HepG2 (cell line): Measurements from ENCODE around the gene RNF10. TPM values are rescaled to one million over a fixed set of nuclear protein-coding genes. Genes with fewer than 3 reads are reported as not detected.

Experiments
- CREB1 ChIP-seq, 2 experiments: fragments of 450-650 bp in 1 of 2; IDR thresholded peaks; 2 replicates each; pipeline ENCODE4 v1.6.1; 2016 to 2017; ENCODE audit warnings: control low read depth in 1 of 2, mild to moderate bottlenecking in 1 of 2, missing compliant biosample characterization in 1 of 2, missing genetic modification characterization in 1 of 2
- DRAP1 ChIP-seq: IDR thresholded peaks from 2 replicates; pipeline ENCODE4 v1.6.1; 2016; ENCODE audit warnings: missing genetic modification reagents, missing compliant biosample characterization
- ELF4 ChIP-seq: sonication (generic); formaldehyde crosslinking; IDR thresholded peaks from 2 replicates; pipeline ENCODE4 v1.5.0; 2020; ENCODE audit warnings: missing genetic modification reagents, mild to moderate bottlenecking, moderate library complexity, borderline replicate concordance
- KMT2B ChIP-seq: IDR thresholded peaks from 2 replicates; pipeline ENCODE4 v1.6.1; 2016; ENCODE audit warnings: missing genetic modification reagents, missing compliant biosample characterization
- MAZ ChIP-seq, 2 experiments: sonication (generic) in 1 of 2; formaldehyde crosslinking in 1 of 2; IDR thresholded peaks; 2 replicates each; pipeline versions ENCODE4 v1.5.0 to v1.6.1; 2012 to 2020; ENCODE audit warnings: low read depth in 2 of 2, mild to moderate bottlenecking in 2 of 2, borderline replicate concordance in 1 of 2, improper control_type of control experiment in 1 of 2, low read length in 1 of 2, missing genetic modification reagents in 1 of 2, moderate library complexity in 1 of 2
- PAXIP1 ChIP-seq: sonication (generic); formaldehyde crosslinking; conservative IDR thresholded peaks from 2 replicates; pipeline ENCODE4 v1.4.0; 2020; ENCODE audit warnings: mild to moderate bottlenecking, missing genetic modification reagents, moderate library complexity
- REL ChIP-seq: sonication (generic); formaldehyde crosslinking; conservative IDR thresholded peaks from 2 replicates; pipeline ENCODE4 v1.8.0; 2022; ENCODE audit warnings: mild to moderate bottlenecking, missing genetic modification reagents, moderate library complexity
- TEAD2 ChIP-seq: sonication (generic); formaldehyde crosslinking; IDR thresholded peaks from 2 replicates; pipeline ENCODE4 v1.9.0; 2021; ENCODE audit warnings: missing genetic modification reagents
- TFAP4 ChIP-seq: sonication (generic); IDR thresholded peaks from 2 replicates; pipeline ENCODE4 v1.6.1; 2016; ENCODE audit warnings: low read depth, borderline replicate concordance
- TGIF2 ChIP-seq: IDR thresholded peaks from 2 replicates; pipeline ENCODE4 v1.6.1; 2016; ENCODE audit warnings: control low read depth, missing compliant biosample characterization
- ZBTB10 ChIP-seq: sonication (generic); formaldehyde crosslinking; IDR thresholded peaks from 2 replicates; pipeline ENCODE4 v1.4.0; 2020; ENCODE audit warnings: missing genetic modification reagents, borderline replicate concordance
- ZNF224 ChIP-seq: sonication (generic); formaldehyde crosslinking; IDR thresholded peaks from 2 replicates; pipeline ENCODE4 v1.5.0; 2020; ENCODE audit warnings: mild to moderate bottlenecking, missing genetic modification reagents
- ZNF383 ChIP-seq: sonication (generic); formaldehyde crosslinking; IDR thresholded peaks from 2 replicates; pipeline ENCODE4 v1.4.0; 2020; ENCODE audit warnings: missing genetic modification reagents, mild to moderate bottlenecking, borderline replicate concordance
- ZNF607 ChIP-seq: sonication (generic); formaldehyde crosslinking; IDR thresholded peaks from 2 replicates; pipeline ENCODE4 v1.5.1; 2020; ENCODE audit warnings: missing genetic modification reagents, mild to moderate bottlenecking, borderline replicate concordance
- ZNF710 ChIP-seq: sonication (generic); formaldehyde crosslinking; IDR thresholded peaks from 2 replicates; pipeline ENCODE4 v1.5.0; 2020; ENCODE audit warnings: mild to moderate bottlenecking, missing genetic modification reagents, borderline replicate concordance
- ZNF776 ChIP-seq: sonication (generic); formaldehyde crosslinking; IDR thresholded peaks from 2 replicates; pipeline ENCODE4 v1.4.0; 2020; ENCODE audit warnings: mild to moderate bottlenecking, missing genetic modification reagents
- polyA plus RNA-seq, 8 experiments: library from polyadenylated mRNA; depleted of rRNA in 3 of 8; stranded (reverse) in 7 of 8; unstranded in 1 of 8; fragments of >200 nt; fragmentation: Illumina TruSeq in 4 of 8; extraction: Trizol in 4 of 8; gene quantifications; 2 replicates each; pipeline versions ENCODE4 v1.2.1 to v1.2.3, GENCODE V29; 2011 to 2016; ENCODE audit warnings: low read depth in 4 of 8, missing spikeins in 1 of 8, mixed read lengths in 1 of 8; ENCODE audit not compliant: insufficient read depth in 1 of 8
- total RNA-seq, 5 experiments: library from RNA; depleted of rRNA; stranded (reverse); fragments of >200 nt; fragmentation: Illumina TruSeq; extraction: Trizol; gene quantifications; 2 replicates each; pipeline ENCODE4 v1.2.3, GENCODE V29; 2016; ENCODE audit warnings: low read depth in 1 of 5

Gene RNF10
- total and polyA plus RNA-seq, 2 of the 13 experiments (the other 11 are each of a cell fraction or from before 2014, with no cell fraction given), result 62.5 to 88.0 TPM

GRCh38 chr12:120529641-120530417 lies 4.3 kb upstream of the RNF10 start (continued):
- peak; percentile 39; the same call in 1 of the 2 replicates for TF ChIP-seq ZNF710 (CRISPR knock-in tag)
- no peak for TF ChIP-seq PAXIP1 (CRISPR knock-in tag)
- TF ChIP-seq TGIF2, result peak; percentile 78; the same call in 1 of the 2 replicates
- no peak for TF ChIP-seq REL
- TF ChIP-seq ZNF776, result no peak
- no peak for TF ChIP-seq ZNF224 (CRISPR knock-in tag)
- peak; percentile 33; the same call in 1 of the 2 replicates for TF ChIP-seq TFAP4
- peak; percentile 48; the same call in 1 of the 2 replicates for TF ChIP-seq ELF4
- no peak for TF ChIP-seq TEAD2 (CRISPR knock-in tag)
- no peak for TF ChIP-seq KMT2B (CRISPR knock-in tag)
- 0 out of 2 replicates have a peak, but pooled peaks have one; percentile 7 for TF ChIP-seq ZNF383
- TF ChIP-seq CREB1 (IDR thresholded peaks at IDR 0.05), result no peak
- TF ChIP-seq CREB1 (CRISPR knock-in tag; IDR thresholded peaks at IDR 0.05), result 0 out of 2 replicates have a peak, but pooled peaks have one; percentile 23
- TF ChIP-seq ZNF607 (CRISPR knock-in tag), result no peak
- TF ChIP-seq DRAP1, result peak; percentile 32; the same call in 1 of the 2 replicates
- no peak for TF ChIP-seq ZBTB10 (CRISPR knock-in tag)
- TF ChIP-seq MAZ (IDR thresholded peaks at IDR 0.05; ENCODE audit: borderline replicate concordance, low read depth, low read length), result no peak
- TF ChIP-seq MAZ (CRISPR knock-in tag; IDR thresholded peaks at IDR 0.05; ENCODE audit: low read depth), result no peak
